HG02763 (cell line): ENCODE measurements around the gene JAK3.
A peak's percentile ranks its signal among the peaks of the same experiment; 100 is the strongest.
"Not testable (repeated sequence)": the region's sequence is repeated elsewhere in the genome, so short reads cannot be mapped to it uniquely, and the experiment has no call there.

Source experiments
- ATAC-seq: cut with Tn5 transposase; IDR thresholded peaks from one replicate; pipeline ENCODE4 v1.9.1; 2021; ENCODE audit warnings: mild to moderate bottlenecking, moderate library complexity; ENCODE audit not compliant: unreplicated experiment

JAK3 gene

GRCh38 chr19:17778968-17779929 lies 68.5 kb downstream of the JAK3 start:
- ATAC-seq, result no peak

- no peak for ATAC-seq
Measured at GRCh38 chr19:17778251-17778967, 69.4 kb downstream of the JAK3 start.

- ATAC-seq, result not testable (repeated sequence)
Measured at GRCh38 chr19:17777840-17778239, 69.9 kb downstream of the JAK3 start.

GRCh38 chr19:17775991-17776803 lies 71.6 kb downstream of the JAK3 start:
- ATAC-seq, result peak; percentile 80

GRCh38 chr19:17775245-17775927 lies 72.4 kb downstream of the JAK3 start:
- ATAC-seq, result no peak
